A673 (cell line): Measurements from ENCODE around the gene CD9. TPM values are rescaled to one million over a fixed set of nuclear protein-coding genes. Genes with fewer than 3 reads are reported as not detected.

Experiments
- BruUV-seq: library from RNA; stranded (reverse); fragments of 400-500 nt; replicated peaks from 2 replicates; lab custom pipeline; 2021; lab: Mats Ljungman, UMichigan
- CTCF ChIA-PET: fragments of 300-600 bp; sonication (Branson Sonifier 250); formaldehyde crosslinking; loops from one replicate; lab custom pipeline; 2022; ENCODE audit warnings: antibody characterized with exemption; lab: Charles Lee
- POLR2A ChIA-PET: fragments of 300-600 bp; sonication (Branson Sonifier 250); formaldehyde crosslinking; loops from one replicate; lab custom pipeline; 2022; ENCODE audit warnings: antibody characterized with exemption; ENCODE audit not compliant: low non-redundant PET; lab: Charles Lee
- DNase-seq: peaks from one replicate; pipeline ENCODE4 v3.0.0-alpha.2; 2015; ENCODE audit warnings: low spot score
- H3K27ac ChIP-seq: fragments of 200-600 bp; sonication (generic); 2 replicates; pipeline ENCODE4 v1.5.1; 2016; ENCODE audit warnings: mixed run types, low read depth, mild to moderate bottlenecking, mixed read lengths, antibody characterized with exemption, low read length; ENCODE audit not compliant: poor library complexity, severe bottlenecking
- H3K27me3 ChIP-seq: fragments of 200-600 bp; sonication (generic); replicated peaks from 2 replicates; pipeline ENCODE4 v1.6.1; 2017; ENCODE audit warnings: mixed run types, low read depth, mild to moderate bottlenecking, mixed read lengths, antibody characterized with exemption, low read length; ENCODE audit not compliant: insufficient read depth, poor library complexity
- H3K36me3 ChIP-seq: fragments of 200-600 bp; sonication (generic); 2 replicates; pipeline ENCODE4 v1.6.1; 2016; ENCODE audit warnings: mixed run types, mild to moderate bottlenecking, mixed read lengths, antibody characterized with exemption, low read length; ENCODE audit not compliant: insufficient read depth, poor library complexity, severe bottlenecking
- H3K4me1 ChIP-seq: fragments of 200-600 bp; sonication (generic); 2 replicates; pipeline ENCODE4 v1.6.1; 2017; ENCODE audit warnings: mixed run types, mild to moderate bottlenecking, mixed read lengths, antibody characterized with exemption, low read length; ENCODE audit not compliant: insufficient read depth, poor library complexity, severe bottlenecking
- H3K4me3 ChIP-seq: fragments of 200-600 bp; sonication (generic); 2 replicates; pipeline ENCODE4 v1.5.1; 2016; ENCODE audit warnings: low read depth, mixed run types, mild to moderate bottlenecking, mixed read lengths, low read length; ENCODE audit not compliant: poor library complexity, severe bottlenecking
- H3K9me3 ChIP-seq: fragments of 200-600 bp; sonication (generic); 2 replicates; pipeline ENCODE4 v1.6.1; 2016; ENCODE audit warnings: mixed run types, low read depth, mild to moderate bottlenecking, mixed read lengths, antibody characterized with exemption, low read length; ENCODE audit not compliant: poor library complexity, severe bottlenecking
- CTCF ChIP-seq: fragments of 300-800, 200-600 bp; sonication (generic); conservative IDR thresholded peaks from 2 replicates; pipeline ENCODE4 v1.5.1; 2017; ENCODE audit warnings: low read depth, mild to moderate bottlenecking, antibody characterized with exemption, low read length, moderate library complexity, mixed read lengths
- EZH2 ChIP-seq: fragments of 200-600 bp; sonication (generic); IDR thresholded peaks from 2 replicates; pipeline ENCODE4 v1.6.1; 2017; ENCODE audit warnings: borderline replicate concordance, low read depth, mild to moderate bottlenecking, mixed read lengths, antibody characterized with exemption, low read length; ENCODE audit not compliant: poor library complexity, severe bottlenecking
- intact Hi-C: fragments of 100-400 bp; cut with micrococcal nuclease; formaldehyde crosslinking; loops from one replicate; pipeline ENCODE4 v1.10.0; 2022; ENCODE audit not compliant: unreplicated experiment
- total RNA-seq: library from RNA; stranded (reverse); gene quantifications from 2 replicates; pipeline ENCODE4 v1.2.3, GENCODE V29; 2021

CD9 gene
- total RNA-seq, 1 experiment from 2014 or later: 2.8 TPM

GRCh38 chr12:6280053-6280469 lies 79.9 kb downstream of the CD9 start:
- peaks cover 7% of the 10 kb centered on the region for H3K4me1 ChIP-seq
- no peaks in the 10 kb centered on the region for H3K27me3 ChIP-seq
- no TSS peak for BruUV-seq
- POLR2A ChIA-PET: no interaction called here
- no peaks in the 10 kb centered on the region for H3K9me3 ChIP-seq
- no peak overlapping the region for H3K27ac ChIP-seq
- CTCF ChIA-PET: interaction anchor here (0.6 to 0.9 kb wide), 2 partner anchors 17 to 291 kb away, joined by 4 to 10 read pairs; no protein-coding TSS in a partner anchor
- no peak overlapping the region for H3K4me3 ChIP-seq
- no peaks in the 10 kb centered on the region for H3K36me3 ChIP-seq
- DNase-seq: no peak
- no peak for TF ChIP-seq EZH2
- TF ChIP-seq CTCF: no peak
- intact Hi-C loops: no loop called here

- TF ChIP-seq EZH2: no peak
- no peak for TF ChIP-seq CTCF
Measured at GRCh38 chr12:6280672-6281071, 80.5 kb downstream of the CD9 start.

GRCh38 chr12:6281081-6281809 lies 81.0 kb downstream of the CD9 start:
- TF ChIP-seq EZH2 (no peak), CTCF (no peak)
- H3K4me1 ChIP-seq: peaks cover 7% of the 10 kb centered on the region
- H3K36me3 ChIP-seq: no peaks in the 10 kb centered on the region
- intact Hi-C loops: no loop called here
- no peaks in the 10 kb centered on the region for H3K27me3 ChIP-seq
- ChIA-PET POLR2A (no interaction called here), CTCF (interaction anchor here (1.8 kb wide), 1 partner anchor 86 kb away, joined by 6 read pairs; no protein-coding TSS in a partner anchor)
- no peak overlapping the region for H3K4me3 ChIP-seq
- H3K27ac ChIP-seq: no peak overlapping the region
- no peak for DNase-seq
- no TSS peak for BruUV-seq
- H3K9me3 ChIP-seq: no peaks in the 10 kb centered on the region

More at GRCh38 chr12:6280672-6281071, 80.5 kb downstream of the CD9 start:
- BruUV-seq: no TSS peak
- ChIA-PET CTCF (interaction anchor here (0.9 kb wide), 1 partner anchor 292 kb away, joined by 4 read pairs; no protein-coding TSS in a partner anchor), POLR2A (no interaction called here)
- Histone ChIP-seq H3K36me3 (no peaks in the 10 kb centered on the region), H3K27me3 (no peaks in the 10 kb centered on the region), H3K4me3 (no peak overlapping the region), H3K27ac (no peak overlapping the region), H3K9me3 (no peaks in the 10 kb centered on the region), H3K4me1 (peaks cover 7% of the 10 kb centered on the region)
- intact Hi-C loops: no loop called here
- DNase-seq: no peak
